Renal cortex interstitium (tissue), 11 donors: ENCODE results near the gene SENP7. TPM values are rescaled to one million over a fixed set of nuclear protein-coding genes. Genes with fewer than 3 reads are reported as not detected.

Experiments
- DNase-seq, 11 donors: peaks; one replicate each; pipeline ENCODE4 v3.0.0-alpha.2; 2013; ENCODE audit warnings: low read depth in 9 of 11, low spot score in 4 of 11; ENCODE audit errors: extremely low read depth in 1 of 11
- polyA plus RNA-seq, 3 donors: library from polyadenylated mRNA; unstranded; fragments of 120-200 nt; gene quantifications; one replicate each; pipeline ENCODE4 v1.2.1, GENCODE V29; 2013; ENCODE audit not compliant: insufficient read length in 3 of 3

The SENP7 gene
- polyA plus RNA-seq, 3 donors = 59.9 to 91.6 (median 74.3) TPM

DNA sequence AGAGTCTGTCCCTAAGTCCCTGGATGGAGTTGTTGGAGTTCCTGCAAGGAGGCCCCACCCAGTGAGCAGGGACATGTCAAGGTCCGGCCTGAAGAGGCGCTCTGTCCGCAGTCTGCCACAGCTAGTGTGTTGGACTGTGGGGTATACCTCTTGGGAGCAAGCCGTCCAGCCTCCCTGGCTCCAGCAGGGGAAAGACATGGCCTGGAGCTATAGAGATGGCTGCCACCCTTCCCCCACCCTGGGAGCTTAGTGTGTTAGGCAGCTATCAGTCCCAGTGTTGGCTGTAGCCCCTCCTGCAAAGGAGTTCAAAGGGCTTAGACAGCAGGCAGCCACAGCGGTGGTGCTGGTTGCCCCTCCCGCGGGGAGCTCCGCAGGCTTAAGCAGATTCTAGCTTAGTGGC lies 212.9 kb downstream of the SENP7 start:
- DNase-seq = no peak

DNA sequence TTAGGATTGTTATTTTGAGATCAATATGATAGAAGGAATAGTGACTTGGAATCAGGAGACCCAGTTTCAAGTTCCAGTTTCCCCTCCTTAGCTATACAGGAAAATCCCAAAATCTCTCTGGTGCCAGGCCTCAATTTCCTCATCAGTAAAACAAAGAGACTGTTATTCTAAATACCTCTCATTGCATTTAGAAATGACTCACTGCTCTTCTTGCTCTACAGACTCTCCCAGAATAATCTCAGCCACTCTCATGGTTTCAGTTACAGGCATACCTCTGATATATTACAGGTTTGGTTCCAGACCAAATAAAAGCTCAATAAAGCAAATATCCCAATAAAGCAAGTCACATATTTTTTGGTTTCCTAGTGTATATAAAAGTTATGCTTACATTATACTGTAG lies 221.0 kb downstream of the SENP7 start:
- no peak for DNase-seq

- no peak for DNase-seq
Measured at GRCh38 chr3:101288294-101288693, 224.7 kb downstream of the SENP7 start.

GRCh38 chr3:101284757-101285156 lies 228.3 kb downstream of the SENP7 start:
- no peak for DNase-seq

- peak in 9 of 11 donors; percentile 1 to 40 (median 12) for DNase-seq
Measured at GRCh38 chr3:101281521-101282030, 231.4 kb downstream of the SENP7 start.

- DNase-seq = no peak
Measured at GRCh38 chr3:101279765-101280385, 233.1 kb downstream of the SENP7 start.

GRCh38 chr3:101279162-101279561 lies 233.8 kb downstream of the SENP7 start:
- no peak for DNase-seq

- no peak for DNase-seq
Measured at GRCh38 chr3:101278727-101279126, 234.3 kb downstream of the SENP7 start.

Other genes with a start within 250 kb of the SENP7 start
- under 1 TPM; 0.37 to 0.70 (median 0.51) TPM for gene IMPG2, start 192.6 kb downstream of the SENP7 start, polyA plus RNA-seq
- 10 to 100 TPM; 30.3 to 39.4 (median 32.7) TPM for gene TRMT10C, start 48.7 kb upstream of the SENP7 start, polyA plus RNA-seq
- gene PCNP, start 61.0 kb upstream of the SENP7 start, polyA plus RNA-seq = 100 to 1,000 TPM; 197 to 242 (median 212) TPM
- 10 to 100 TPM; 20.5 to 24.0 (median 22.7) TPM for gene ZBTB11, start 163.9 kb upstream of the SENP7 start, polyA plus RNA-seq
- 1,000 to 10,000 TPM; 1,426 to 1,723 (median 1,604) TPM for gene RPL24, start 173.5 kb upstream of the SENP7 start, polyA plus RNA-seq
- 10 to 100 TPM; 14.7 to 16.6 (median 14.8) TPM for gene CEP97, start 211.4 kb upstream of the SENP7 start, polyA plus RNA-seq